Activated T-cell treated with anti-CD3 and anti-CD28 coated beads for 4 hours (primary cell): ENCODE measurements around the gene OR11G2.
"Not testable (repeated sequence)": the region's sequence is repeated elsewhere in the genome, so short reads cannot be mapped to it uniquely, and the experiment has no call there.

ENCODE experiments used
- DNase-seq: peaks from one replicate; pipeline ENCODE4 v3.0.0-alpha.2; 2020

OR11G2 gene, protein sequence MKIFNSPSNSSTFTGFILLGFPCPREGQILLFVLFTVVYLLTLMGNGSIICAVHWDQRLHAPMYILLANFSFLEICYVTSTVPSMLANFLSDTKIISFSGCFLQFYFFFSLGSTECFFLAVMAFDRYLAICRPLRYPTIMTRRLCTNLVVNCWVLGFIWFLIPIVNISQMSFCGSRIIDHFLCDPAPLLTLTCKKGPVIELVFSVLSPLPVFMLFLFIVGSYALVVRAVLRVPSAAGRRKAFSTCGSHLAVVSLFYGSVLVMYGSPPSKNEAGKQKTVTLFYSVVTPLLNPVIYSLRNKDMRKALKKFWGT

DNA sequence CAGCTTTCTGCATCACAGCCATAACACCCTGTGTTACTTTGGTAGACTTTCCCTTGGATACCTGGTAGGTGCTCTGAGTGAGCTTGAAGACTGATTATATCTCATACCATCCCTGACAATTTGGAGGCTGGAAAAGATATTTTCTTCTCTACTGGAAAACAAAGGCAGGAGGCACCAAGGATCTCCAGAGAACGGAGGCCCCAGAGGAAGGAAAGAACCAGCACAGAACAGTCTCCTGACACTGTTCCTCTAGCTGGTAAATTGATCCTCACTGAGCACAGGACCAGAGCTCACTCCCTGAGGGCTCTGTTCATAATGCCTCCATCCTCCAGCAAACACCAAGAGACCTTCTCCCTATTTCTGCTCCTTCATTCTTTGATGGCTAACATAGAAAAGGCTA lies at the start of gene OR11G2:
OR11G2 (plus strand) TSS at position 301 of the 400 bp plus-strand sequence. CDS start 6,542 bp downstream, outside the sequence.
- DNase-seq: no peak

DNA sequence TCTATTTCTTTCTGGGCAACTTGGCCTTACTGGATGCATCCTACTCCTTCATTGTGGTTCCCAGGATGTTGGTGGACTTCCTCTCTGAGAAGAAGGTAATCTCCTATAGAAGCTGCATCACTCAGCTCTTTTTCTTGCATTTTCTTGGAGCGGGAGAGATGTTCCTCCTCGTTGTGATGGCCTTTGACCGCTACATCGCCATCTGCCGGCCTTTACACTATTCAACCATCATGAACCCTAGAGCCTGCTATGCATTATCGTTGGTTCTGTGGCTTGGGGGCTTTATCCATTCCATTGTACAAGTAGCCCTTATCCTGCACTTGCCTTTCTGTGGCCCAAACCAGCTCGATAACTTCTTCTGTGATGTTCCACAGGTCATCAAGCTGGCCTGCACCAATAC lies 46.8 kb upstream of the OR11G2 start:
- DNase-seq: no peak

DNA sequence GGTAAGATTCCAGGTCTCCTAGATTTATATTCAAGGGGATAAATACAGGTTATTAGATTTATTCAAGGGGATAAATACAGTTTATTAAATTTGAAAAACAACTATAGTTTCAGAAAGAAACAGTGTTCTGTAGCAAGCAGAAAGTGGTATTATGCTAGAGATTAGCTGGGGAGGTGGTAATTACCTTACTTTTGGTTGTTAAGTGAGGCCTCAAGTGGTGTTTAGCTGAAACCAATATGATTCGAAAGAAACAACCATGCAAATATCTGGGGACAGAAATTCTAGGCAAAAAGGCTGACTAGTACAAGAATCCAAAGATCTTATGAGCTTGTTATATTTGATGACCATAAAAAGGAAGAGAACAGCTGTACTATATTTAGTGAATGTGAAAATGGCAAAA lies 45.9 kb upstream of the OR11G2 start:
- no peak for DNase-seq

DNA sequence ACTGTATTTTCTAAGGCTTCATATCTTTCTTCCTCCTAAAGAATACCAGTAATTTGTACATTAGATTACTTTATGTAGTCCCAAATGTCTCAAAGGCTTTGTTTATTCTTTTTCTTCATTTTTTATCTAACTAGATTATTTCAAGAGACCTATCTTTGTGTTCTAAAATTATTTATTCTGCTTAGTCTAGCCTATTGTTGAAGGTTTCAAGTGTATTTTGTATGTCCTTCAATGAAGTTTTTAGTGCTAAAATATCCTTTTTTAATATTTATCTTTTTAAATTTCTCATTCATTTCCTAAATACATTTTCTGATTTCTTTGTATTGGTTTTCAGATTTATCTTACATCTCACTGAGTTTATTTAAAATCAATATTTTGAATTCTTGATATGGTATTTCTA lies 26.2 kb upstream of the OR11G2 start:
- DNase-seq: no peak

DNA sequence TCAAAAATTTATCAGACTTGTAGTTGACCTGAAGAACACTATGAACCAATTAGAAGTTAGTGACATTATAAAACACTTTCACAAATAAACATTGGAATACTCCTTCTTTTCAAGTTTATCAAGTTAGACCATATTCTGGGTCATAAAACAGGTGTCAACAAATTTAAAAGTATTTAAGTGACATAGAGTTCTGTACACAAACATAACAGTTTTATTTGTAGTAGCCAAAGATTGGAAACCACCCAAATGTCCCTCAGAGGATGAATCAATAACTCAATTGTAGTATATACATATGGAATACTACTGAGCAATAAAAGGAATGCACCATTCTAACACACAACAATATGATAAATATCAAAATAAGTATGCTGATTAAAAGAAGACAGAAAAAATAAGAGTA lies 23.6 kb upstream of the OR11G2 start:
- no peak for DNase-seq

DNA sequence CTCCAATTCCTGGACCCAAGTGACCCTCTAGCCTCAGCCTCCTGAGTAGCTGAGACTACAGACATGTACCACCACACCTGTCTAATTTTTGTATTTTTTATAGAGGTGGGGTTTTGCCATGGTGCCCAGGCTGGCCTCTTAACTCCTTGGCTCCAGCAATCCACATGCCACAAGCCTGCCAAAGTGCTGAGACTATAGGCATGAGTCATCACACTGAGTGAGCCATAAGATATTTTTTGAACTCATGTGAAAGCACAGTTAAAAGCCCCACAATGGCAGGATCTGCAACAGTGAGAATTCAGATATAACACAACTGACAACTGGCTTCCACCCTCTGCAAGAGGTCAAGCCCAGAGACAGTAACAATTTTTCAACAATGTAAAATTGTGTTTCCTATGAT lies 20.8 kb upstream of the OR11G2 start:
- DNase-seq: not testable (repeated sequence)

DNA sequence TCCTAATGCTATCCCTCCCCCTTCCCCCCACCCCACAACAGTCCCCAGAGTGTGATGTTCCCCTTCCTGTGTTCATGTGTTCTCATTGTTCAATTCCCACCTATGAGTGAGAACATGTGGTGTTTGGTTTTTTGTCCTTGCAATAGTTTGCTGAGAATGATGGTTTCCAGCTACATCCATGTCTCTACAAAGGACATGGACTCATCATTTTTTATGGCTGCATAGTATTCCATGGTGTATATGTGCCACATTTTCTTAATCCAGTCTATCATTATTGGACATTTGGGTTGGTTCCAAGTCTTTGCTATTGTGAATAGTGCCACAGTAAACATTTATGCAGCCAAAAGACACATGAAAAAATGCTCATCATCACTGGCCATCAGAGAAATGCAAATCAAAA lies 16.5 kb upstream of the OR11G2 start:
- DNase-seq: not testable (repeated sequence)

DNA sequence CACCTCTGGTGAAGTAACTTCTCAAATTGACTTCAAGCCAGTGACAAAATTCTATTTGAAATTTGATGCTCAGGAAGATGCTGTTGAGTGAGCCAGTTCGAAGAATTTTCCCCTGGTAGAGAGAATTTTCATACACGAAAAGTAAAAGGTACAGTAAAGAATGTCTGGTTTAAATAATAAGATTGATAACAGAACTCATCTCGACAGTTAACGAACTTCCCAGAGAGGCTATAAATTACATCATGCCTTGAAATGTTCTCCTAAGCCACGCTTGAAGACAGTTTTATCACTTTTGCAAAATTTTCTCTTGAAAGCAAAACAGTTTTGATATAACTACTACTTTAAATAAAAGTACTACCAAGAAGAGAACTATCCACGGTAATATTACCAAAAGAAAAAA lies 14.4 kb upstream of the OR11G2 start:
- no peak for DNase-seq

DNA sequence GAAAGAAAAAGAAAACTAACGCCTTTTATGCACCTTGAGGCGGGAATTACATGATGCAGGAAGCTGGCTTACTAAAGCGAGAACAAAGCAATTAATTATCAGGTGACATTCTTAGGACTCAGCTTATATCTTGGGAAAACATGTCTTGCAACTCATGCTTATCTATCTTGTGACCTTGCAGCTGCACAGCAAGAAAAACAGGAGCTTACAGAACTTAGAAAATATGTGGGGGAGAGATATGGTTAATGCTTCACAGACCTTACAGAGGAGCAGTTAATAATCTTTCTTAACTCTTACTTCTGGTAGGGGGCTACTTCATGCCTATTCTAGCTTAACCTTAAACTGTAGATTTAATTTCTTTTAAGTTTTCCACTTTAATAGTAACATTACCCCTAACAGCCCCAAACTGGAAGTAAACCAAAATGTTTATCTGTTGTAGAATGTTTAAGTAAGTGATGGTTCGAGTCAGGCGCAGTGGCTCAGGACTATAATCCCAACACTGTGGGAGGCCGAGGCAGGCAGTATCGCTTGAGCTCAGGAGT lies 13.2 kb upstream of the OR11G2 start:
- DNase-seq: no peak

DNA sequence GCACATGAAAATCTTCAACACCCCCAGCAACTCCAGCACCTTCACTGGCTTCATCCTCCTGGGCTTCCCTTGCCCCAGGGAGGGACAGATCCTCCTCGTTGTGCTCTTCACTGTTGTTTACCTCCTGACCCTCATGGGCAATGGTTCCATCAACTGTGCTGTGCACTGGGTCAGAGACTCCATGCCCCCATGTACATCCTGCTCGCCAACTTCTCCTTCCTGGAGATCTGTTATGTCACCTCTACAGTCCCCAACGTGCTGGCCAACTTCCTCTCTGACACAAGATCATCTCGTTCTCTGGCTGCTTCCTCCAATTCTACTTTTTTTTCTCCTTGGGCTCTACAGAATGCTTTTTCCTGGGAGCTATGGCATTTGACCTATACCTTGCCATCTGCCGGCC lies 11.5 kb upstream of the OR11G2 start:
- DNase-seq: no peak

DNA sequence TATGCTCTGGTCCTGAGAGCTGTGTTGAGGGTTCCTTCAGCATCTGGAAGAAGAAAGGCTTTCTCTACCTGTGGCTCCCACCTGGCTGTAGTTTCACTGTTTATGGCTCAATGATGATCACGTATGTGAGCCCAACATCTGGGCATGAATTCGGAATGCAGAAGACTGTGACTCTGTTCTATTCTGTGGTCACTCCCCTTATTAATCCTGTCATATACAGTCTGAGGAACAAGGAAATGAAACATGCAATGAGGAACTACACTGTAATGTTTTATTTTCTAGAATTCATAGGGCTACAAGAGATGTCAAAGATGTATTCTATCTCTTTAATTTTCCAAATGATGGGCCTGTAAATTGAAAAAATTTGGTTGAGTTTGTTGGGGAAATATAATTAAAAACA lies 10.8 kb upstream of the OR11G2 start:
- DNase-seq: no peak

DNA sequence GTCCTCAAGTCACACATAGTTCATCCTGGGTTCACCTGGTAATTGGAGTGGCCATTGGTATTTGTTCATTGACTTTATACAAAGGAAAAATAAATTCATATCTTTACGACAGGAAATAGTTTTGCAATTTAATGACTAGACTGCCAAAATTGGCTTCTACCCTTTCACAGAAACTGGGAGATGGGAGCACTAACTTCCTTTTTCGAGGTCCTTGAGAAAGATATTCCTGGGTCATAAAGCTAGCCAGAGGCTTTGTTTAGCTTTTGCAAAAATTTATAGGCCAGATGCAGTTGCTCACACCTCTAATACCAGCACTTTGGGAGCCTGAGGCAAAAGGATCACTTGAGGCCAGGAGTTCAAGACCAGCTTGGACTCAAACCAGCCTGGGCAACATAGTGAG lies 10.2 kb upstream of the OR11G2 start:
- no peak for DNase-seq

DNA sequence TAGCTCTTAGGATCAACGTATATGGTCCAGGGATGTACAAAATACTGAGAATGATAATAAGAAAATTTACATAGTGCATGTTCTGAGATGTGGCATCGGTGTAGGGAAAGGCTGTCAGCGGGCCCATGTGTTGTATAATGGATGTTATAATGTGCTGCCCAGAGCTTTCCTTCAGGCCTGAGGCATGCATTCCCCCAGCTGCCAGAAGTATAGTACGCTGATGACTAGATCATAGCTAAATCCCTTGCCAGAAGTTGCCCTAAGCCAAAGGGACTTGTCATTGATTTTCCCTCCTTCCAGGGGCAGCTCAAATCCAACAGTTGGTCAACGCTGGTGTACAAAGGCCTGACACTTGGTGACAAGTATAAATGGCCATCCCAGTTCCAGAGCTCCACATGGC lies 6.5 kb upstream of the OR11G2 start:
- DNase-seq: no peak

DNA sequence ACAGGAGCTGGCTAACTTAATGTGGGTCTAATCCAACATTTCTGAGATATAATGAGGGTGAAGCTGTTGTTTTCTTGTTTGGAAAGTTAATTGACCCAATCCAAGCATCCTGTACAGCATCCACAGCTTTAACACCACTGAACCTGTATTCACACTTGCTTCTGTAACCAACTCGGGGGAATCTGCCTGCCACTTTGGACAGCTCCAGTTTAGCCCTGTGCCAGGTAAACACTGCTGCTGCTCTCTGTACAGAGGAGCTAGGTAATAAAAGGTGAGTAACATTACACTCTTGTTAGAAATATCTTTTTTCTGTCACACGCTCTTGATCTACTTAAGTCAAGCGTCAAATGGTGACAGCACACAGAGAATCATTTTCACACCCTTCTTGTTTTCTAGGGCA lies 700 bp downstream of the OR11G2 start:
- no peak for DNase-seq

DNA sequence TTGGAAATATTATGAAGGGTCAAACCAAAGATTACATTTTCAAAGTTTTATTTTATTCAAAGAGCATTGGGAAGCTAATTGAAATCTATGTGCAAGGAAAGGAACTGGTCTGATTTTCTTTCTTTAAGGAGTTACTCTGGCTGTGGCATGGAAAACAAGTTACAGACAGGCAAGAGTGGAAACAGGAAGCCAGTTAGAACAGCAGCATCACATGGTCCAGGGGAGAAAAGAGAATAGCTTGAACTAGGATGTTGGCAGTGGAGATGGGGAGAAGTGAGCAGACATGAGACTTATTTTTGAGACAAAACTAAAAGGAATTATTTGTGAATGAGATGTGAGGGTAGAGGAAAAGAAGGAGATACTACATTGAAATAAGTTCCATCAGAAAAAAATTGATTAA lies 3.4 kb downstream of the OR11G2 start:
- DNase-seq: no peak

DNA sequence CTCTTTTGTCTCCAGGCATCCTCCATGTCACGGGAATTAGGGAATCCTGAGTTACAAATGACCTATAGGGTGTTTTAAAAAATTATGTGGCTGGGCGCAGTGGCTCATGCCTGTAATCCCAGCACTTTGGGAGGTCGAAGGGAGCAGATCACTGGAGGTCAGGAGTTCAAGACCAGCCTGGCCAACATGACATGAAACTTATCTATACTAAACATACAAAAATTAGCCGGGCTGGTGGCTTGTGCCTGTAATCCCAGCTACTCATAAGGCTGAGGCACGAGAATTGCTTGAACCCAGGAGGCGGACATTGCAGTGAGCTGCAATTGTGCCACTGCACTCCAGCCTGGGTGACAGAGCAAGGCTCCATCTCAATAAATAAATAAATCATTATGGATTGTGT lies 4.5 kb downstream of the OR11G2 start:
- DNase-seq: not testable (repeated sequence)

DNA sequence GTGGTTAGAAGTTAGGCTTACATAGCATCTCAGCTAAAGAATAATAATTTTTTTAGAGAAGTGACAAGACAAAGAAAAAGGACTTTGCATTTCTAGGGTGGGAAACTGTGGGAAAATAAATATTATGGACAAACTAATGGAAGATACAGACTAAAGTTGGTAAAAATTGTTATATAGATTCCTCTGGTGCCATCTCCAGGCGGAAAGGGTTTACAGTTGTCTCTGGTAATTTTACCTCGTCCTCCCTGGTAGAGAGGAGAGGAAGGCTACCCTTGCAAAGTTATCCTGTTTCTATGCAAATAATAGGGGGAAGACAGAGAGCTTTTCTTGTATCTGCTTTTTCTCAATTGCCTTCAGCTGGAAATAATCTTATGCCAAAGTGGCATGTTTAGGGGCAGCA lies 5.2 kb downstream of the OR11G2 start:
- DNase-seq: no peak

DNA sequence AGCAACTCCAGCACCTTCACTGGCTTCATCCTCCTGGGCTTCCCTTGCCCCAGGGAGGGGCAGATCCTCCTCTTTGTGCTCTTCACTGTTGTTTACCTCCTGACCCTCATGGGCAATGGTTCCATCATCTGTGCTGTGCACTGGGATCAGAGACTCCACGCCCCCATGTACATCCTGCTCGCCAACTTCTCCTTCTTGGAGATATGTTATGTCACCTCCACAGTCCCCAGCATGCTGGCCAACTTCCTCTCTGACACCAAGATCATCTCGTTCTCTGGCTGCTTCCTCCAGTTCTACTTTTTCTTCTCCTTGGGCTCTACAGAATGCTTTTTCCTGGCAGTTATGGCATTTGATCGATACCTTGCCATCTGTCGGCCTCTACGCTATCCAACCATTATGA lies 6.8 kb downstream of the OR11G2 start:
- no peak for DNase-seq

DNA sequence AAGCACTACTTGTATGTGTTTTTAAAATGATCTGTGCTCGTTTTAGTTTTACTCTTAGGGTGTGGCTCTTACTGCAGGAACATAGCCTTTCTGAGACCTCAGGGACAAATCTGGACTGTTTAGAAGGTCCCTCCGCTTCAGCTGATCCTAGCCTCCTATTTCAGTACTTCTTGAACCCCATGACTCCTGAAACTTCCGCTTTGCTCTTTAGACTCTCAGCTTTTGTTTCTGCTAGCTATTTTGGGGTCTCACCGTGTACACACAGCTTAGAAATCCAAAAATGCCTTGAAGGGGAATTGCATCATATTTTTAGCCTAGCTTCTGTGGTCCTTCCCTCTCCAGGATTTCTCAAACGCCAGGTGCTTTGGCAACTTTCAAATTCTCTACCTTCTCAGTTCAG lies 8.3 kb downstream of the OR11G2 start:
- DNase-seq: no peak

DNA sequence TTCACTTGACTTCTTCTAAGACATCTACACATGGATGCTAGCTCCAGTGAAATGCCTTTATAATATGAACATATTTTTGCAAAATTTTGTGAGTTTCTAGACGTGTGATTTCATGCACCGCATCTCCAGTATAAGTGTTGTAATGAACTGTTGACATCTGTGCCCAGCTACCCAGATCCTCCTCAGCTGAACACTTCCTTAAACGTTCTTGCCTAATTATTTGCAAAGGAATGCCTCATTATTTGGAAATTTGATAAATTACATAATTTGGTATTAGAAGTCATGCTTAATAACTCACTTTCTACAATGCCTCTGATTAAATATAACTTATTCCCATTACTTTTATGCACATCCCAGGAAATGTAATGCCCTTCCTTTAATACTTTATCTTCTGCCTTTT lies 14.0 kb downstream of the OR11G2 start:
- DNase-seq: no peak

DNA sequence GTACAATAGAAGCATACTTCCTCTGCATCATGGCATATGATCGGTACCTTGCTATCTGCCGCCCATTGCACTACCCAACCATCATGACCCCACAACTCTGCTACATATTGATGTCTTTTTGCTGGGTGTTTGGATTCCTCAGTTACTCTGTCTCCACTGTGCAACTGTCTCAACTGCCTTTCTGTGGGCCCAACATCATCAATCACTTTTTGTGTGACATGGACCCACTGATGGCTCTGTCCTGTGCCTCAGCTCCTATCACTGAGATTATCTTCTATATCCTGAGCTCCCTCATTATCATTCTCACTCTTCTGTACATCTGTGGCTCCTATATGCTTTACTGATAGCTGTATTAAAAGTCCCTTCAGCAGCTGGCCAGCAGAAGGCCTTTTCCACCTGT lies 18.9 kb downstream of the OR11G2 start:
- no peak for DNase-seq

DNA sequence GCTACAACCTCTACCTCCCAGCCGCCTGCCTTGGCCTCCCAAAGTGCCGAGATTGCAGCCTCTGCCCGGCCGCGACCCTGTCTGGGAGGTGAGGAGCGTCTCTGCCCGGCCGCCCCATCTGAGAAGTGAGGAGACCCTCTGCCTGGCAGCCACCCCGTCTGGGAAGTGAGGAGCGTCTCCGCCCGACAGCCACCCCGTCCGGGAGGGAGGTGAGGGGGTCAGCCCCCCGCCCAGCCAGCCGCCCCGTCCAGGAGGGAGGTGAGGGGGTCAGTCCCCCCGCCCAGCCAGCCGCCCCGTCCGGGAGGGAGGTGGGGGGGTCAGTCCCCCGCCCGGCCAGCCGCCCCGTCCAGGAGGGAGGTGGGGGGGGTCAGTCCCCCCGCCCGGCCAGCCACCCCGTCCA lies 21.7 kb downstream of the OR11G2 start:
- DNase-seq: not testable (repeated sequence)

DNA sequence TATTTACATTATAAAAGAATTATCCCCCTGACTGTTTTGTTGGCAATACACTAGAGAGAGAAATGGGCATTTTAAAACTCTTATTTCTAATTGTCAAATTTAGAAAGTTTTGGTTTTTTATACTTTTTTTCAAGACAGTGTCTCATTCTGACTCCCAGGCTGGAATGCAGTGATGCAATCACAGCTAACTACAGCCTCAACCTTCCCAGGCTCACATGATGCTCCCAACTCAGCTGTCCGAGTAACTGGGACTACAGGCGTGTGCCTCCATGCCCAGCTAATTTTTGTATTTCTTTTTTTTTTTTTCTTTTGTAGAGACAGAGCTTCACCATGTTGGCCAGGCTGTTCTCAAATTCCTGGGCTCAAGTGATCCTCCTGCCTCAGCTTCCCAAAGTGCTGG lies 24.5 kb downstream of the OR11G2 start:
- DNase-seq: no peak

DNA sequence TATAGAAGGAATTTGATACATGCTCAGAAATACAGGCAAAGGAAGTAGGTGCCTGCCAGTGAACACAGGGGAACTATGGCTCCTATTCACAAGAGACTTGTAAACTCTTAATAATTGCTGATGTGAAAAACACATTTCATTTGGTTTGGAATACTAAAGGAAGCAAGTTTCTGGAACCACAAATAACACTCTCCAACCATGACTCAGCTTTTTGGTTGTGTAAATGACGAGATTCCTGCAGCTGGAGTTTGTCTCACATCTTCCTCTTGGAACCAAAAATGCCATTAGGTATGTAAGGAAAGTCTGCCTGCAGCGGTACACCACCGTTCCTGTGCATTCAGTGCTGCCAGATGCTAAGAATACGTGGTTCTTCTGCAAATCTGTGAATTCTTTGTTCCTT lies 28.3 kb downstream of the OR11G2 start:
- DNase-seq: no peak

DNA sequence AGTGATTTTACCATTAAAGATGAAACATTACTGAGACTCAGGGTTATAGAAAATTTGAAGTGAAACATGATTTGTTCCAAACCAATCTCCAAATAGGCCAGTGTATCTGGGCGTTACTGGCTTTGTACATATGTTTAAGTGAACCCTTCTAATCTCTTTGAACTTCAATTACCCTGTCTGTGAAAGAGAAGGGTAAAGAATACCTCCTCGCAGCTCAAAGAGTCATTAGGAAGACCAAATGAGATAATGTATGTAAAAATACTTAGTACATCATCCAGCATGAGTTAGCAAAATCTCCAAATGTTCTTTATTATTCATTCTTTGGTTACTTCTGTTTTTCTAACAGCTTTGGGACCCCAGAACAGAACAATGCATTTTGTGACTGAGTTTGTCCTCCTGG lies 32.7 kb downstream of the OR11G2 start, which contains the start of gene OR11H6:
OR11H6 (plus strand) TSS at position 301 of the 400 bp plus-strand sequence; CDS start at position 301, 0 bp downstream.
- no peak for DNase-seq
